ENCODE data around the gene IAH1. TPM values are rescaled to one million over a fixed set of nuclear protein-coding genes. Genes with fewer than 3 reads are reported as not detected.

IAH1 gene
- total and polyA plus RNA-seq, 2 of the 4 experiments (the other 2 are of a cell fraction), result 84.5 to 89.8 TPM

DNA sequence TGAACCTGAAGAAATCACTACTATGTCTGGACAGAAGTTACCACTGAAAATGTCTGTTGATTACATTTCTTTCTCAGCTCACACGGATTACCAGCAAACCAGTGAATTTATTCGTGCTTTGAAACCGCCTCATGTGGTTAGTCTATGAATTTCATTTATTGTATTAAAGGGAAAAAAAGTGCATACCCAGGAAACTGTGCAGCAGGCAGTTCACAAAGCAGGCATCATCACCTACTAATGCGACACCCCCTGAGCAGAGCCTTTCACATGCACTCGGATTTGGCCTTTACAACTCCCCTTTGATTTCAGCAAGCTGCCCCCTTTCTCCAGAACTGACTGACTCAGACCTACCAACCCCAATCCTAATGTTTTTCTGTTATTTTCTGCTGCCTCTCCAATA, 30.8 kb upstream of the IAH1 start:
- ChIA-PET CTCF (no interaction called here), POLR2A (ENCODE audit: unreplicated experiment) (no interaction called here)
- no peak overlapping the region for H2BK5ac ChIP-seq (ENCODE audit: low read depth, low read length, poor library complexity, severe bottlenecking)
- no peak overlapping the region for H3K4me2 ChIP-seq (ENCODE audit: low read depth, low read length)
- no peak overlapping the region for H4K5ac ChIP-seq (ENCODE audit: low read depth, low read length)
- dilution Hi-C loops (cut with HindIII; ENCODE audit: low sequenced_read_pairs, unreplicated experiment) (no loop called here), in situ Hi-C loops (cut with MboI; ENCODE audit: low sequenced_read_pairs) (no loop called here), intact Hi-C loops (cut with micrococcal nuclease) (no loop called here)
- peaks cover 11% of the 10 kb centered on the region for H3K4me1 ChIP-seq (ENCODE audit: control insufficient read depth, insufficient read depth, low read length)
- H3K14ac ChIP-seq (replicated peaks; ENCODE audit: low read depth, low read length), result no peak overlapping the region
- H2BK120ac ChIP-seq (ENCODE audit: low read depth, low read length), result no peak overlapping the region
- H2AK9ac ChIP-seq (replicated peaks; ENCODE audit: low read depth, low read length, poor library complexity), result no peak overlapping the region
- no peaks in the 10 kb centered on the region for H3K27me3 ChIP-seq (ENCODE audit: control insufficient read depth, insufficient read depth, low read length)
- no peak overlapping the region for H2AK5ac ChIP-seq (ENCODE audit: low read depth, low read length)
- H3K9me1 ChIP-seq (ENCODE audit: insufficient read depth, low read length), result peaks cover 7% of the 10 kb centered on the region; the same call in 1 of the 2 replicates
- H2AFZ ChIP-seq (replicated peaks; ENCODE audit: low read length, poor library complexity), result no peak overlapping the region
- no peak overlapping the region for H3K4ac ChIP-seq (ENCODE audit: low read depth, low read length)
- DNase-seq (no peak), ATAC-seq (ENCODE audit: low read depth) (no peak)
- no peak overlapping the region for H2BK15ac ChIP-seq (ENCODE audit: low read depth, low read length)
- no peak overlapping the region for H4K8ac ChIP-seq (ENCODE audit: low read depth in 2 of 2, low read length in 2 of 2)
- H4K20me1 ChIP-seq (ENCODE audit: insufficient read depth, low read length), result peaks cover 13% of the 10 kb centered on the region; the same call in 1 of the 2 replicates
- no peak overlapping the region for H4K91ac ChIP-seq (ENCODE audit: insufficient read depth, low read depth, low read length)
- 100% methylated on average over 2 of the region's 5 CpGs; no CpG with 5 or more reads in 1 of the 2 experiments for WGBS, 2 experiments (ENCODE audit: extremely low coverage in 2 of 2, insufficient read length in 1 of 2)
- H3K9me3 ChIP-seq (ENCODE audit: control insufficient read depth, insufficient read depth, low read length), result no peaks in the 10 kb centered on the region
- H3K56ac ChIP-seq (ENCODE audit: extremely low read depth, insufficient read depth, low read length), result no peak overlapping the region
- peaks cover 2 to 6% of the 10 kb centered on the region in 2 experiments; a peak in 3 of 4 replicates for H3K79me1 ChIP-seq (ENCODE audit: low read depth in 1 of 2, low read length in 2 of 2)
- no peak overlapping the region for H3K23ac ChIP-seq (ENCODE audit: low read depth, low read length)
- TF ChIP-seq CTCF (conservative IDR thresholded peaks at IDR 0.05; ENCODE audit: low read depth, low read length) (no peak), BHLHE40 (IDR thresholded peaks at IDR 0.05; ENCODE audit: low read depth, low read length) (no peak), CEBPB (IDR thresholded peaks at IDR 0.05; ENCODE audit: low read depth, low read length) (no peak), POLR2A (IDR thresholded peaks at IDR 0.05; ENCODE audit: low read depth, low read length) (no peak), CHD1 (IDR thresholded peaks at IDR 0.05; ENCODE audit: low read depth, low read length) (no peak), MAFK (IDR thresholded peaks at IDR 0.05; ENCODE audit: low read depth, low read length) (no peak)
- H2BK20ac ChIP-seq (ENCODE audit: low read depth, low read length), result no peak overlapping the region
- no peak overlapping the region for H3K18ac ChIP-seq (ENCODE audit: low read depth, low read length)
- no peak overlapping the region for H3K4me3 ChIP-seq (ENCODE audit: insufficient read depth, low read depth, low read length)
- H3K9ac ChIP-seq (ENCODE audit: low read depth, low read length), result no peak overlapping the region
- no peak overlapping the region for H3K27ac ChIP-seq (ENCODE audit: insufficient read depth, low read length)
- no TSS peak for BruUV-seq (replicated peaks)
- peaks cover 13% of the 10 kb centered on the region for H3K36me3 ChIP-seq (ENCODE audit: control insufficient read depth, insufficient read depth, low read length)

Data from IMR-90 (cell line).